ENCODE data around the gene SSBP4. TPM values are rescaled to one million over a fixed set of nuclear protein-coding genes. Genes with fewer than 3 reads are reported as not detected.
A peak's percentile ranks its signal among the peaks of the same experiment; 100 is the strongest.

The SSBP4 gene
- total RNA-seq, 1 donor = 56.1 TPM

DNA sequence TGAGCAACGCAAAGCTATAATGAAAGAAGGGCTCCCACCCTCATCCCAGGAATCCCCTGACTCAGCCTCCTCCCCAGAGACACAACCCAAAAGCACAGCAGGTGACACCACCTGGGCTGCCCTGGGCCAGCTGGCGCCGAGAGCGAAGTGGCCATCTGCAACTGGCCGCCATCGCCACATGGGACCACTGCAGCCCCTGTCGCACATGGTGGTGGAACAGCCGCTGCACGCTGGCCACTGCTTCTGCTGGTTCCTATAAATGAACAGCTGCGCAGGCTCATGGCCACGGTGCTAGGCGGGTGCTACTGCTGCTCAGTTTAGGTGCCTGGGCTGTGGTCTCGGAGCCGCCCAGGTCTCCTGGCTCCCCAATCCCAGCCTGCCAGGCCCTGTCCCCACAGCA, 30.4 kb downstream of the SSBP4 start:
- TF ChIP-seq, protein P1, sequence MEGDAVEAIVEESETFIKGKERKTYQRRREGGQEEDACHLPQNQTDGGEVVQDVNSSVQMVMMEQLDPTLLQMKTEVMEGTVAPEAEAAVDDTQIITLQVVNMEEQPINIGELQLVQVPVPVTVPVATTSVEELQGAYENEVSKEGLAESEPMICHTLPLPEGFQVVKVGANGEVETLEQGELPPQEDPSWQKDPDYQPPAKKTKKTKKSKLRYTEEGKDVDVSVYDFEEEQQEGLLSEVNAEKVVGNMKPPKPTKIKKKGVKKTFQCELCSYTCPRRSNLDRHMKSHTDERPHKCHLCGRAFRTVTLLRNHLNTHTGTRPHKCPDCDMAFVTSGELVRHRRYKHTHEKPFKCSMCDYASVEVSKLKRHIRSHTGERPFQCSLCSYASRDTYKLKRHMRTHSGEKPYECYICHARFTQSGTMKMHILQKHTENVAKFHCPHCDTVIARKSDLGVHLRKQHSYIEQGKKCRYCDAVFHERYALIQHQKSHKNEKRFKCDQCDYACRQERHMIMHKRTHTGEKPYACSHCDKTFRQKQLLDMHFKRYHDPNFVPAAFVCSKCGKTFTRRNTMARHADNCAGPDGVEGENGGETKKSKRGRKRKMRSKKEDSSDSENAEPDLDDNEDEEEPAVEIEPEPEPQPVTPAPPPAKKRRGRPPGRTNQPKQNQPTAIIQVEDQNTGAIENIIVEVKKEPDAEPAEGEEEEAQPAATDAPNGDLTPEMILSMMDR (IDR thresholded peaks at IDR 0.05; ENCODE audit: insufficient read depth, low read depth, low read length) = no peak
- DNase-seq (ENCODE audit: low read depth) = no peak
- no peak overlapping the region for H3K4me3 ChIP-seq (ENCODE audit: low read depth, low read length)

DNA sequence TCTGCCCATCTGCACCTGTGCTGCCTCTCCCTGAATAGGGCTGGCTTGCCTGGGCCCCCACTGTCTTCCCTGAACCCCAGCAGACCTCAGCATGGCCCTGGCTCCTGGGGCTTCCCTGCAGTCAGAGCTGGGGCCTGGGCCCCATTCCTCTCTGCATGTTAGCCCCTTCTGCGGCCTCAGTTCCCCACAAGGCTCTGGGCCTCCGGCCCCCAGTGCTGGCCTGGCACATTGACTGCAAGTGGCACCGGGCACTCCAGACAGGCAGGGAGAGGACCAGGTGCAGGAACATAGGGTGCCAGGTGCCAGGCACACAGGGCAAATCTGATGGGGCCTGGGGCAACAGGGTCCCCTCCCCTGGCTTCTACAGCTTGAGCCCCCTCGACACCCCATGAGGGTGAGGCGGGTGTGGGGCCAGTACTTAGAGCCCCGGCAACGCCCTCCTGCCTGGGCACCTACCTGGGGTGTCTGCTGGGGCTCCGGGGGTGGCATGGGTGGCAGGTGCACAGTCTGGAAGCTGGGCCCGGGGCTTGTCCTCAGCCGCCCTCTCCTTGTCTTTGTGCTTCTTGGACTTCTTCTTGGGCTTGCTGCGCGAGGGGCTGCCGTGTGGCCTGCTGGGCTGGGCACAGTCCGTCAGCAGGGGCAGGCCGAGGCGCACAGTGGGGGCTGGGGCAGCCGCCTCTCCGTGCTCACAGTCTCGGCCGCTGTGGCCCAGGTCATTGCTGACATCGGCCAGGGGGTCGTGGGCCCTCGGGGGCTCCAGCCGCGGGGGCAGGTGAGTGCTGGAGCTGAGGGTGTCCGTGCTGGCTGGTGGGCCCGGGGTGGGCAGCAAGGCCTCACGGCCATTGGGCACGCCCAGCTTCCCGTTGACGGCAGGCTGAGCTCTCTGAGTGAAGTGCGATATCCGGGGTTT, 31.1 kb downstream of the SSBP4 start:
- H3K4me3 ChIP-seq (ENCODE audit: low read depth, low read length) = no peak overlapping the region
- TF ChIP-seq, protein P1 (IDR thresholded peaks at IDR 0.05; ENCODE audit: insufficient read depth, low read depth, low read length) = no peak
- DNase-seq (ENCODE audit: low read depth) = no peak

DNA sequence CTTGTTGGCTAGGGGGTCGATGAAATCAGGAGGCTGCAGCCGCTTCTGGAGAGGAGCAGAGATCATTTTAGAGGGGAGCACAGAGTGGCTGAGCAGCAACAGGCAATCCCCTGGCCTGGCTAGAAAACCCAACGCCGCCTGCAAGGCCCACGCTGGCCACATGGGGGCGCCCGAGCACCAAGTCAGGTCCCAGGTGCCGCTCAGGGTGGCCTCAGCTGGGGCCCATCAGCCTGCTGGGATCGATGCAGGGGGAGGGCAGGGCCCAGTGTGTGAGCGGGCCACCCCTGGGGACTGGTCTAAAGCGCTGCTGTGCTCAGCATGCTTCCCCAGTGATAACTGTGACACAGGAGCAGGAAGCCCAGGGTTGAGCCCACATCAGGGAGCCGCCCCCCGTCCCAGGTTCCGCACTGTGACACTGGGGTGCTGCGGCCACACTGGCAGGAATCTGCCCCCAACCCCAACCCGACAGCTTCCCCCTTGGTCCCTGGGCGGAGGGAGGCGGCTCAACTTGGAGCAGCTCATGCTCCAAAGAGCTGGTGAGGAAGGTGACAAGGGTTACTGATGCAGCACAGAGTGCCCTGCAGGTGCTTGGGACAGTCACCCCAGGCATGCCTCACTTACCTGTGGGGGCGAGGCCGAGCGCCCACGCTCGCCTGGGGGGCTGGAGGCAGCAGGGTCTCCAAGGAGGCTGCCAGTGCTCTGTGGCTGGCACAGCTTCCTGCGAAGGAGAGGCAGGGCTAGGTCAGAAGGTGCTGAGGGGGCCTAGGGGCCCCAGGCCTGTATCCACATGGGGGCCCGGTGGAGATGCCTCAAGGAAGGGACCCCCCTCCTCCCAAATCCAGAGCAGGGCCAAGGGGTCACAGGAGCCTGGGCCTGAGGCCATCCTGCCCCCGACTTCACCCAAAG, 32.0 kb downstream of the SSBP4 start:
- TF ChIP-seq, protein P1 (IDR thresholded peaks at IDR 0.05; ENCODE audit: insufficient read depth, low read depth, low read length) = peak; percentile 97
- no peak overlapping the region for H3K4me3 ChIP-seq (ENCODE audit: low read depth, low read length)
- DNase-seq (ENCODE audit: low read depth) = peak; percentile 80

DNA sequence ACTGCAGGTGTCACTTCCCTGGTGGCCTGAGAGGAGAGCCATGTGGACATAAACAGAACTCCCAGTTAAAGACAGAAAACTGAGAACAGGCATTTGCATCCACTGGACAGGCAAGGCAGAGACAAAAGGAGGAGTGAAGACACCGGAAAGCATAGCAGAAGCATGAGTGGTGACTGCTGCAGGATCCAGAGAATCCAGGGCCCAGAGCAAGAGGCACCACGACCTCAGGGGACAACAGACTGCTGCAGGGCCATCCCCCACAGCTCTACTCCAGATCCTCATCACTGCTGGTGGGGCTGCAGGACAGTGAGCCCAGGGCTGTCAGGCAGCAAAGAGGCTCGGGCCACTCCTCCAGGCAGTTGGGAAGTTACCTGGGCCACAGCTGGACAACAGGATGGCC, 33.2 kb downstream of the SSBP4 start:
- TF ChIP-seq, protein P1 (IDR thresholded peaks at IDR 0.05; ENCODE audit: insufficient read depth, low read depth, low read length) = no peak
- H3K4me3 ChIP-seq (ENCODE audit: low read depth, low read length) = no peak overlapping the region
- no peak for DNase-seq (ENCODE audit: low read depth)

DNA sequence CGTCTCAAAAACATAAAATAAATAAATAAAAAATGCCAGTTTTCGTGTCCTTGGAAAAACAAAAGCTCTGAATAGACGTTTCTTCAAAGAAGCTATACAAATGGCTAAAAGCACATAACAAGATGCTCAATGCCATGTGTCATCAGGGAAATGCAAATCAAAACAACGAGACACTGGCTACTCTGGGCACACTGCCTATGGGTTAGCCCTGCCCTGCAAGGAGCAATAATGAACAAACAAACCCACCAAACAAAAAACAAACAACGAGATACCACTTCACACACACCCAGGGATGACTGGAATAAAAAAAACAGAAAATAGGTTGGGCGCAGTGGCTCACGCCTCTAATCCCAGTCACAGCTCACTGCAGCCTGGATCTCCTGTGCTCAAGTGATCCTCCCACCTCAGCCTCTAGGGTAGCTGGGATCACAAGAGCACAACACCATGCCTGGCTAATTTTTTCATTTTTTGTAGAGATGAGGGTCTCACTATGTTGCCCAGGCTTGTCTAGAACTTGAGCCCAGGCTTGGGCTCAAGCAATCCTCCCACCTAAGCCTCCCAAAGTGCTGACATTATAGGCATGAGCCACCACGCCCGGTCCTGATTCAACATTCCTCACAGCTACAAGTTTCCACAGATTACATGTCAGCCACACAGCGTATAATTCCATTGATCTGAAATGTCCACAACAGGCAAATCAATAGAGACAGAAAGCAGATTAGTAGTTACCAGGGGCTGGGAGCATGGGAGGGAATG, 34.2 kb downstream of the SSBP4 start:
- peak; percentile 53 for DNase-seq (ENCODE audit: low read depth)
- TF ChIP-seq, protein P1 (IDR thresholded peaks at IDR 0.05; ENCODE audit: insufficient read depth, low read depth, low read length) = no peak
- no peak overlapping the region for H3K4me3 ChIP-seq (ENCODE audit: low read depth, low read length)

DNA sequence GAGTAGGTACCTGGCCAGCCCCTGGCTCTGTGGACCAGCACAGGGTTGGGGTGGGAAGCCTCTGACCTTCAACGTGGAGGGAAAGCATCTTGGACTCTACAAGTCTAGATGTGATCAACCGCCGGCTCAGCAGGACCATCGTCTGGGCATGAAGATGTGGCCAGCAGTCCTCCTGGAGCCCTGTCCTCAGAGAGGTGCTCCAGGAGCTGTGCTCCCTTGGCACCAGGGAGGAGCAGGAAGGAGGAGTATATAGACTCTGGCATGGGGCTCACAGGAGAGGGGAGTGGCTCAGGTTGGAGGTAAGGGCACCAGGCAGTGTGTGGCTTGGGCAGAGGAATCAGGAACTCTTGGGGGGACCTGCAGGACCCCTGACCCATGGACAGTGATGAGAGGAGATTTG, 37.1 kb downstream of the SSBP4 start:
- DNase-seq (ENCODE audit: low read depth) = no peak
- TF ChIP-seq, protein P1 (IDR thresholded peaks at IDR 0.05; ENCODE audit: insufficient read depth, low read depth, low read length) = no peak
- H3K4me3 ChIP-seq (ENCODE audit: low read depth, low read length) = no peak overlapping the region

Data from fibroblast of villous mesenchyme (primary cell).